HL-60 (cell line): ENCODE measurements around the gene BIN1.

Experiments used
- DNase-seq, 2 experiments: peaks; one replicate each; pipeline ENCODE4 v3.0.0-alpha.2; 2010 to 2020; ENCODE audit warnings: low read depth in 1 of 2, low spot score in 1 of 2
- H3K27ac ChIP-seq: fragments of 250-450 bp; sonication (Bioruptor Pico); replicated peaks from 2 replicates; pipeline ENCODE4 v1.5.1; 2020; ENCODE audit warnings: mild to moderate bottlenecking, moderate library complexity
- H3K27me3 ChIP-seq: fragments of 250-450 bp; sonication (Bioruptor Pico); 2 replicates; pipeline ENCODE4 v1.5.1; 2021; ENCODE audit warnings: mild to moderate bottlenecking, moderate library complexity; ENCODE audit not compliant: insufficient read depth, poor library complexity, severe bottlenecking
- H3K4me3 ChIP-seq: replicated peaks from 2 replicates; pipeline ENCODE4 v1.5.1; 2011; ENCODE audit warnings: mild to moderate bottlenecking, control low read depth, low read length; ENCODE audit not compliant: insufficient read depth
- CTCF ChIP-seq: IDR thresholded peaks from one replicate; pipeline ENCODE4 v1.5.1; 2011; ENCODE audit warnings: low read length, control low read depth, inconsistent platforms; ENCODE audit not compliant: insufficient read depth
- GABPA ChIP-seq: IDR thresholded peaks from 2 replicates; pipeline ENCODE4 v1.6.1; 2012; ENCODE audit warnings: low read depth
- POLR2AphosphoS5 ChIP-seq: IDR thresholded peaks from 2 replicates; pipeline ENCODE4 v1.6.1; 2012; ENCODE audit warnings: low read depth
- REST ChIP-seq: IDR thresholded peaks from 2 replicates; pipeline ENCODE4 v1.6.1; 2012; ENCODE audit warnings: low read depth; ENCODE audit not compliant: insufficient replicate concordance
- SPI1 ChIP-seq: IDR thresholded peaks from 2 replicates; pipeline ENCODE4 v1.6.1; 2012; ENCODE audit warnings: low read depth, mild to moderate bottlenecking, borderline replicate concordance

The BIN1 gene

GRCh38 chr2:127045792-127046501 is 61.0 kb downstream of the BIN1 start:
- Histone ChIP-seq H3K27ac (no peak overlapping the region), H3K27me3 (no peaks in the 10 kb centered on the region), H3K4me3 (no peak overlapping the region)
- TF ChIP-seq CTCF (no peak), POLR2AphosphoS5 (no peak), SPI1 (no peak), REST (no peak), GABPA (no peak)
- no peak for DNase-seq

- Histone ChIP-seq H3K27me3 (no peaks in the 10 kb centered on the region), H3K27ac (no peak overlapping the region), H3K4me3 (no peak overlapping the region)
- TF ChIP-seq SPI1 (no peak), CTCF (no peak), GABPA (no peak), REST (no peak), POLR2AphosphoS5 (no peak)
- no peak for DNase-seq
Observed at GRCh38 chr2:127044977-127045661, 61.8 kb downstream of the BIN1 start.

GRCh38 chr2:127044165-127044718 is 62.7 kb downstream of the BIN1 start:
- no peak overlapping the region for H3K4me3 ChIP-seq
- DNase-seq, result no peak
- TF ChIP-seq SPI1 (no peak), GABPA (no peak)
- no peaks in the 10 kb centered on the region for H3K27me3 ChIP-seq
- no peak overlapping the region for H3K27ac ChIP-seq

GRCh38 chr2:127043367-127044164 is 63.4 kb downstream of the BIN1 start:
- no peaks in the 10 kb centered on the region for H3K27me3 ChIP-seq
- TF ChIP-seq POLR2AphosphoS5, result no peak
- no peak for TF ChIP-seq CTCF
- no peak for TF ChIP-seq SPI1
- TF ChIP-seq GABPA, result no peak
- no peak for TF ChIP-seq REST
- H3K27ac ChIP-seq, result no peak overlapping the region

More at GRCh38 chr2:127043367-127044164, 63.4 kb downstream of the BIN1 start:
- H3K4me3 ChIP-seq, result no peak overlapping the region
- no peak for DNase-seq
